Left renal pelvis (tissue), 4 donors: ENCODE measurements around the gene C1S. TPM values are rescaled to one million over a fixed set of nuclear protein-coding genes. Genes with fewer than 3 reads are reported as not detected.
"Not testable (repeated sequence)": the region's sequence is repeated elsewhere in the genome, so short reads cannot be mapped to it uniquely, and the experiment has no call there.

Experiments
- DNase-seq, 4 donors: peaks; one replicate each; pipeline ENCODE4 v3.0.0-alpha.2; 2013; ENCODE audit warnings: low read depth in 4 of 4, low spot score in 3 of 4
- polyA plus RNA-seq, 4 donors: library from polyadenylated mRNA; unstranded; fragments of 120-200 nt; gene quantifications; one replicate each; pipeline ENCODE4 v1.2.1, GENCODE V29; 2013; ENCODE audit not compliant: insufficient read length in 4 of 4

The C1S gene
- polyA plus RNA-seq, 4 donors: 50.5 to 257 (median 62.0) TPM

DNA sequence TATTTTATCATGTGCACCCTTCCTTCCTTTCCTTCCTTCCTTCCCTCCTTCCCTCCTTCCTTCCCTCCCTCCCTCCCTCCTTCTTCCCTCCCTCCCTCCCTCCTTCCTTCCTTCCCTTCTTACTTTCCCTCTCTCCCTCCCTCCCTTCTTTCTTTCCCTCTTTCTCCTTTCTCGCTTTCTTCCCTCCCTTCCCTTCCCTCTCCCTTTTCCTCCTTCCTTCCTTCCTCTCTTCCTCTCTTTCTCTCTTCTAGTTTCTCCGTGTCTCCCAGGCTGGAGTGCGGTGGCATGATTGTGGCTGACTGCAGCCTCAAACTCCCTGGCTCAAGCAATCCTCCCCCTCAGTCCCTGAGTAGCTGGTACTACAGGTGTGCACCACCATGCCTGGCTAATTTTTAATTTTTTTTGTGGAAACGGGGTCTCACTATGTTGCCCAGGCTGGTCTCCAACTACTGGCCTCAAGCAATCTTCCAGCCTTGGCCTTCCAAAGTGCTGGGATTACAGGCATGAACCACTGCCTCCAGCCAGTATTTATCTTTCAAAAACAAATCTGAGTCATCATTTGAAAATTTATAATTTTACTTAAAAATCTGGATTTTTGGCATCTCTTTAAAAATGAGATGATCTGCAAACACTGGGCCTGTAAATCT is 40.7 kb downstream of the C1S start:
- DNase-seq: no peak

DNA sequence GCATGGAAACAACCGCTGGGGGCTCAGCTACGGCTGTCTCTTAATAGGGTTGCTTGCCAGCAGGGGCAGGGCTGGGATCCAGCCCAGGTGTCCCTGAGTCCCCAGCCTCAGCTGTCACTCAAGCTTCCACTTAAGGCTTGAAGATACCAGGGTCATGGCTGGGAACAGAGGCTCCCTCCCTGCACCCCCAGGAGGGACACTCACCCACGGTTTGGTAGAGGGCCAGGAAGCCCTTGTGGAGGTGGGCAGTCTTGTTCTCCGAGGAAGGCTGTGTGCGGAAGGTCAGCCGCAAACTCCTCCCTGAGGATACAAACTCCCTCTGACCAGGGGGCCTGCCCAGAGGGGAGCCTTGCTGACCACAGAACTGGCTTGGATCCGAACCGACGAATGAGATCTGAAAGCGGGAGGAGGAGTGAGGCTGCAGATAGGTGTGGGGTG is 41.2 kb downstream of the C1S start:
- no peak for DNase-seq

DNA sequence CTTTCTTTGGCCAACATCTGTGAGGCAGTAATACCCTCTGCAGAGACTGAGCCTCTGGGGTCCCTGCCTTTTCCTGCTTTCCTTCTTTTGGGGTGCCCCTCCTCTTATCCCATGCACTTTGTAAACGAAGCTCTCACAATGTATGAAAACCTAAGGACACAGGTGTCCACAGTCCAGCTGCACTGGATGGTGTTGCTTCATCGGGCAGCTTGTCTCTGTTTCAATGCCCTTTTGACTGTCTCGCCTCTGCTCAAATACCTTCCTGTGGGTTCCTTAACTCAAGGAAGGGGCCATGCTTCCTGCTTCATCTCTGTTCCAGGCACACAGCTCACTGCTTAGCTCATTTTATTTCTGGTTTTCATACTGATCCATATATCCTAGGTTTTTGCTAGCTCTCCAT is 42.1 kb downstream of the C1S start:
- no peak for DNase-seq

DNA sequence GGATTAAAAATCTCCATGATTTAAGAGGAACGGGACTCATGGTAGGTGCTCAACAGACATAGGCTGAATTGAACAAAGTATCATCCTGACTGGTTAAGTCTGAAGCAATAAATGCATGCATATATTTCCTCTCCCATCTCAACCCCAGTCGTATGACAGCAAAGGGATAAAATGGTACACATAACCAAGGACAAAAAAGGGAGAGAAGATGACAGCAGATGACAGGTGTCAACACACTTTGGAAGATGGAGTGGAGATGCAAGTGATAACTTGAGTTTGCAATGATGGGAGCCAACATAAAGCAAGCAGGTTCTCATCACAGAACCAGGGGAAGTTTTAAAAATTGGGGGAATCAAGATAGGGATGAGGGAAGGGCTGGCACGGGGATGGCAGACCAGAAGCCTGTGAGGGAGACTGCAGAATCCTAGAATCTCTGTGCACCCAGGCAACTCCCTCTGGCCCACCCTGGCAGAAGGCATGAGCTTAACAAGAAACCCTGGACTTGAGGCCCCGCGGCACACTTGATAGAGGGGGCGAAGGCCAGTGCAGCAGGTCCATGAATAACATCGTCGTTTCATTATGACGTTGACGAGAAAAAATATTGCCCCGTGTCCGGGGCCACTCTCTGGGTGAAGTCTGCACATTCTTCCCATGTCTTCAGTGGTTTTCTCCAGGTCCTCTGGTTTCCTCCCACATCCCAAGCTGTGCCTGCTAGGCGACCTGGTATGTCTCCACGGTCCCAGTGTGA is 43.5 kb downstream of the C1S start:
- no peak for DNase-seq

DNA sequence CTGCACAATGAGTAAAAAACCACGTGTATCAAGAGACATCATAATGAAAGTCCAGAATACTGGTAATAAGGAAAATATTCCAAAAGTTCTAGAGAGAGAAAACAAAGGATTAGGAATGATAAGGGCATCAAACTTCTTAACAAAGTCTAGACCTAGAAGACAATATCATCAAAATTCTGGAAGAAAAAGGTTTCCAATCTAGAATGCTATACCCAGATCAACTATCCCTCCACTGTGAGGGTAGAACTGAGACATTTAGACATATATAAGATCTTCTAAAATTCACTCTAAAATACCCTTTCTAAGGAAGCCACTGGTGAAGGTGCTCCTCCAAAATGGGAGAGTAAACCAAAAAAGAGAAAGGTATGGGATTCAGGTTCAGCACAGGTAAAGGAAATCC is 45.6 kb downstream of the C1S start:
- DNase-seq: no peak

DNA sequence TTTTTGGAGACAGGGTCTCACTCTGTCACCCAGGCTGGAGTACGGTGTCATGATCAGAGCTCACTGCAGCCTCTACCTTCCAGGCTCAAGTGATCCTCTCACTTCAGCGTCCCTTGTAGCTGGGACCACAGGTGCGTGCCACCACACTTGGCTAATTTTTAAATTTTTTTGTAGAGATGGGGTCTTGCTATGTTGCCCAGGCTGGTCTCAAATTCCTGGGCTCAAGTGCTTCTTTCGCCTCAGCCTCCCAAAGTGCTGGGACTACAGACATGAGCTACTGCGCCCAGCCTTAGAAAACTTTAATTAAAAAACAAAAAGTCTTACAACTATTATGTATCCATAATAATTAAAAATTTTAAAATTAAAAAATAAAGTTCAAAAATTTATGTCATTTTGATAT is 46.7 kb downstream of the C1S start:
- not testable (repeated sequence) for DNase-seq

DNA sequence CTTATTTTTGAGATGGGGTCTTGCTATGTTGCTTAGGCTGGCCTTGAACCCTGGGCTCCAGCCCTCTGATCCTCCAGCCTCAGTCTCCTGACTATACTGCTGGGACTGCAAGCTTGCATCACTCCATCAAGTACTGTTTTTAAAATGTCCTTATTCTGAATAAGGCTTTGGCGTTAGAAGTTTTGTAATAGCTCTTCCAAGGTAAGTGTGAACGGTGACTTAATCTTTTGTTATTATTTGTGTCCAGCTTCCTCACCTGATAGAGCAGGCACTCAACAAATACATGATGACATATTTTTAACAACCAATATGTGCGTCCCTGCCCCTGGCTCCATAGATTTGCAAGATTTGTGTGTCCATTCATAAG is 47.1 kb downstream of the C1S start:
- no peak for DNase-seq

DNA sequence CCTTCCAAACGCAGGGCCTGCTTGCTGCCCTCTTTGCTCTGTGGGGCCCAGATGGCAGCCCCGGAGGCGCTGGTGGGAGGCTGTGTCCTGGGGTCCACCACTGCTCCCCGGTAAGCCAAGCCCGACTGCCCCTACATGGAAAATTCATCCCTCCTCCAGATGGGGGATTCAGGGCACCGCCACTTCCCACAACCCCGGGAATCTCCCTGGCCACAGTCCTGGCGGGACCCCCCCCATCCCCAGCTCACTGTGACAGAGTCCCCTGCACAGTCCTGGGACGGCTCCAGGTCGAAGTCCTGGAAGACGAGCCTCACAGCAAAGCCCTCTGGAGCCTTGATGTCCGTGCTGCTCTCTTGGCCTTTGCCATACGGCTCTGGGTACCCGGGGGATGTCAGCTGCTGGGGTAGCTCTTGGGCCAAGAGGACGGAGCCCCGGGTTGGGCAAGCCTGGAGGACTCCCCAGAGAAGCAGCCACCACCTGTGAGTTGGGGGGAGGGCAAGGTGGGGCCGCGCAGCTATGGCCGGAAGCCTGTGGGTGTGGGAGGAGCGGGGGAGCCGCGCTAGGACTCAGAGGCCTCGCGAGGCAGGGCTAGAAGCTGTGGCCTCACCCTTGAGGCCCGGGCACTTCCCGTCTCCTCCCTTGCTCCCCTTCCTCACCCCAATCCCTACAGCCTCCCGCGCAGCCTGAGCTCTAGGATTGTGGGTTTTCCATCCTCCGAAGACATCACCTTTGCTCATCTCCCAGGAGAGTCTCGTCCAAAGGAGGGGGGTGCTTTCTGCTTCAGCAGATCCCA is 47.7 kb downstream of the C1S start:
- DNase-seq: no peak

DNA sequence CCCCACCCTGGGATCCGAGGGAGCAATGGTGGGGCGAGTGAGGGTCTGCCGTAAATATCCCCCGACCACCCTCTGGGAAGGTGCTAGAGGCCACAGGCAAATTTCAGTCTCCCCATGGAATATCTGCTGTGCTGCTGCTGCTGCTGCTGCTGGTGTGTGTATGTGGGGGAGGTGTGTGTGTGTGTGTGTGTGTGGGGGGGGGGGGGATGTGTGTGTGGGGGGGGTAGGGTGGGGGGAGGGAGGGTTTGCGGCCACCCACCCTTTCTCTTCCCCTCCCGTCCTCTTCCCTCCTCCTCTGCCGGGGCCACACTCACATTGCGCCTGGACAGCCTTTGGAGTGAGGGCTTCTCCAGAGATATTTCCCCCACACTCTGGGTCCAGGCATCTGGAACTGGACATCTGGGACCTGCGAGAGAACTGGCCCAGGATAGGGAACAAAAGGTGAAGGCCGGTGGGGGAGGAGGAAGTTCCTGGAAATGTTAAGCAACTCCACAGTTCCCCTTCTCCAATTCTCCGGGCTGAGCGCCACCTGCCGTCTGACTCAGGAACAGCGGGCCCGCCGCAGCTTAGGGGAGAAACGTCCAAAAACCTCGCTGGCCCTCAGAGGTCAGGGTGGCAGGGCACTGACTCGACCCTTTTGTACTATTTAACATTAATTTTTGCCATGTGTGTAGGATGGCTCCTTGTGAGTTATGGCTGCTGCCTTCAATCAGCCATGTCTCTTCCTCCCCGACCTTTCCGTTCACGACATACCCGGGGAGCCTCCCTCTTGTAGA is 48.5 kb downstream of the C1S start, which contains the start of gene C1RL:
Gene C1RL, minus strand, starts transcription at position 419 of the 776 bp plus-strand sequence. Its CDS starts 34 bp downstream, at position 385.
- peak in 2 of 4 donors; percentile 76 to 79 for DNase-seq

DNA sequence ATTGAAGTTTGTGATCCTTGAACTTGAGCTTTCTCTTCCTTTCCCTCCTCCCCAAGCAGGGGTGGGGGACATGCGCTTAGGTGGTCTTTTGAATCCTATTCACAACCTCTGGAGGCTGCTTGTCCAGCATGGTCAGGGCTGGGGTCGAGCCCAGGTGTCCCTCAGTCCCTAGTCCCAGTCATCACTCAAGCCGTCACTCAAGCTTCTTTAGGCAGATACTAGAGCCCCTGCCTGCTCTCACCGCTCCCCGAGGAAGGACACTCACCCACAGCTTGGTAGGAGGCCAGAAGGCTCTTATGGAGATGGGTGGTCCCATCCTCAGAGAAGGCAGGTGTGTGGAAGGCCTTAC is 49.0 kb downstream of the C1S start:
- no peak for DNase-seq

DNA sequence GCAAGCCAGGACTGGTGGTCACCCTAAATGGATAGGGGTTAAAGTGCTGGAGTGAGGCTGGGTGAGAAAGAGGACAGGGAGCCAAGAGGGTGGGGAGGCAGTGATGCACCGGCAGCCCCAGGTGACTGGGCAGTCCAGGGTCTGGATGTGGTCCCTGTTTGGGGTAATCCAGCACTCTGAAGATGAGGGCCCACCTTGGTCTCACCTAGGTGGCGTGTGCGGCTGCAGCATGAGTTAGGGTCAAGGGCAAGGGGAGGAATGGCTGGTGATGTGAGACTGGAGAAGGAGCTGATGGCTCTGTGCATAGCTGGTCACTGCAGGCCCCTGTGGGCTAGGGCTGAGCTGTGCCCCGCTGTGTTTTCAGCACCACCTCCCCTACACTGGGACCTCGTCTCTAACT is 50.1 kb downstream of the C1S start:
- no peak for DNase-seq

DNA sequence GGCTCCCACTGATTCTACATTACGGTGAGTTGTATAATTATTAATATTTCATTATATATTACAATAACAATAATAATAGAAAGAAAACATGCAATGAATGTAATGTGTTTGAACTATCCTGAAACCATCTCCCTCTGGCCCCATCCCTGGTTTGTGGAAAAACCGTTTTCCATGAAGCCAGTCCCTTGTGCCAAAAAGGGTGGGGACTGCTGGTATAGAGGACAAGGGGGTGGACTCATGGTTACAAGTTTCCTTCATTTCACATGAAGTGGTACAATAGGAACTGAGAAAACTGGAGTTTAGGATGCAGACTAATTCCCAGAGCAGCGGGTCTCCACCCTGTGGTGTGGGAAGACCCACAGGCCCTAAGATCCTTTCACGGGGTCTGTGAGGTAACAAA is 51.5 kb downstream of the C1S start:
- no peak for DNase-seq

DNA sequence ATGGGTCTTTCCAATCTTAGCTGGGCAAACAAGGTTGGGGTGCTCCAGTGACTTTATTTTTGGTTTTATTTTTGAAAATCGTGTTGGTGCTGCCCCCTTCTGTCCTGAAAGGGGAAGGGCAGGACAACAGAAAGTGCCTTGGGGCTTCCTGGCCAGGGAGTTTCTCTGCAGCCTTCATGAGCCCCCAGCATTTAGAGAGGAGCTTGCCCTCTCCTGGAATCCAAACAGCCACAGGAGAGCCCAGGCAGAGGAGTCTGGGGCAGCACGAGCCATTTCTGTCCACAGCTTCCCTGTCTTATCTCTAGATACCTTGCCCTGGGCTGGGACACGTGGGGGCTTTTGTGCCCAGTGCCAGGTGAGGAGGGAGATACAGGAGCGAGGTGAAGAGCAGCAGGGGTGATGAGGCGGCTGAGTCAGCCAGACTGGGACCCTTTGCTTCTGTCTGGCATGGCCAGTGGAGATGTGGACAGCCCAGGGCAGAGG is 52.9 kb downstream of the C1S start:
- no peak for DNase-seq

DNA sequence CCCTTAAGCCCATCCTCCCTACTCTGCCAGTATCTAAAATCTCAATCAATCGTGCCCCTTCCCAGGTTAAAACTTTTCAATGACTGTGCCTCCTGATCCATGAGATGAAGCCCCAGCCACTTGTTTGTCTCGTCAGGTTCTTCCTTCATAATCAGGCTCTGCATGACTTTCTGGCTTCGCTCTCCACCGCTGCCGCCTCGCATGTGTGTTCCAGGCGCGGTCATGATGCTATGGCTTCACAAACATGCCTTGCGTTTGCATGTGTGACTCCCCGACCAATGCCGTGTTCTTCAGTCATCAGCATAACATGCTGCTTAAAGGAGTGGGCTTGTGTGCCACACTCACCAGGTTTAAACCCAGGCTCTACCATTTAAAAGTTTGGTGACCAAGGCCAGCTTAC is 53.5 kb downstream of the C1S start:
- no peak for DNase-seq

DNA sequence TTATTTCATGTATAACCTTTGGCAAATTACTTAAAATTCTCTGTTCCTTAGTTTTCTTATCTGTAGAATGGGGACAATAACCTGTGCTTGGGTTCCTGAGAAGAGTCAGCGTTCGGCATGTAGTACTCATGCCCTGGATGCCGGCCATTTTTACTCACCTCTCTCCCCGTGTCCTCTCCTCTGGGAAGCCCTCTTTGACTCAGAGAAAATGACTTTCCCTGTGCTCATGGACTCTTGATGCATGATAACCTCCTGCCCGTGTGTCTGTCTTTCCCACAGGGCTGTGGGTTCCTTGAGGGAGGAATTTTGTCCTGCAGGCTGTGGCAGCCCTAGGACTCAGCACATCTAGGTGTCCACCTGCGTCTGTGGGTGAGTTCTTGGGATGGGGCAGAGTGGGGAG is 54.3 kb downstream of the C1S start:
- no peak for DNase-seq

DNA sequence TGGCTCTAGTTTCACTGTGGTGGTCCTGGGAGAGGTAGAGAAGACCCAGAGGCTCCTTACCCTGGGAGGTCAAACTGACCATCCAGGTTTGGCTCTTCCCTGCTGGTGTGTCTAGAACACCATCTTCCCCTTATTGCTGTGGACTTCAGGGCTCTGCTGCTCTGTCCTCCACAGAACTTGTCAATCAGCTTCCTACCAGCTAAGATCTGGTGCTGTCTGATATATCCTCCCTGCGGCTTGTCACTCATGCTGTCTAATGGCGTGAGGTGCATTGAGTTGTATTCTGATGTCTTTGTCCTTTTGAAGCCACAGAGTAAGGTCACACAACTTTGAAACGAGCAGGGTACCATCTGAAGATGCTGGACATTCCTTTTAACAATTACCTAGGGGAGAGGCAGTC is 55.7 kb downstream of the C1S start:
- DNase-seq: no peak

DNA sequence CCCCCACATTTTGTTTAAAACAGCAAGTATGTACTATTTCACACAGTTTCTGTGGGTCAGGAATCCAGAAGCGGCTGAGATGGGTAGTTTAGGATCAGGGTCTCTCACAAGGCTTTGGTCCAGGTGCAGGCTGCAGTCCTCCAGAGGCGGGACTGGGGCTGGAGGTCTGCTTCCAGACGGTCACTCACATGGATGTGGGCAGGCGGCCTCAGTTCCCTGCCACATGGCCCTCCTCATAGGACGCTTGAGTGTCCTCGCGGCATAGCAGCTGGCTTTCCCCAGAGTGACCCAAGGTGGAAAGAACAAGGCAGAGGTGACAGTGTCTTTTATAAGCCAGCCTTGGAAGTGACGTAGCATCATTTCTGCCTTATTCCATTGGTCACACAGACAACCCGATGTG is 56.4 kb downstream of the C1S start:
- DNase-seq: no peak

DNA sequence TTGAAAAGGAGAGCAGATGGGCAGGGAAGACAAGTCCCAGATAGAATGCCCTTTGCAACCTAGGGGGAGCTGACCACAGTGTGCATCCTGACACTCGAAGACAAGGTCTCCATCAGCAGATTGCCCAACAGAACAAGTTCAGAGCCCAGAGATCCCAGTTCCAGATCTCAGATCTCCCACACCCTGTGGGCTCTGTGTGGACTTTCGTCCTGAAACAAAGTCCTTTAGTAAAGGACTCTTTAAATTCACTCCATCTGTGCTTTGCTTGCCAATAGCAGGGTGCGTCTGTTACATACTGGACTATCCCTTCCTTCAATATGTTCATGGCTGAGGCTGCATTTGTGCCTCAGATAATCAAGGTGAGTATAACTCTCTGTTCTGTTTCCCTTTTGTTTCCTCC is 57.2 kb downstream of the C1S start:
- DNase-seq: no peak

DNA sequence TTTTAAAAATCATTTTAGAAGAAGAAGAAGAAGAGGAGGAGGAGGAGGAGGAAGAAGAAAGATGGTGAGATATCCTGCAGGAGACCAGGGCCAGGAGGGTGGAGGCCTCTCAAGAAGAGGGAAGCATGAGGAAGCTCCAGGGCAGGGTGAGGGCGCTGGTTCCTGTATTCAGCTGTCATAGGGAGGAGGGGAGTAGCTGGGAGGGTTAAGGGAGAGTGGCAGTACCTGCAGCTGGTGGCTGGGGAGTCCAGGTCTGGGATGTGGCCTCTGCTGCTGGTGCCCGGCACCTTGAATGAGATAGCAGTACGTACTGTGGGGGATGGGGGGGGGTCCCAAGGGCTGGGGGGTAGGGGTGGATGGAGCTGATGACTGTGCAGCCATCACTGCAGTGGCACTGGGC is 58.4 kb downstream of the C1S start:
- DNase-seq: no peak

DNA sequence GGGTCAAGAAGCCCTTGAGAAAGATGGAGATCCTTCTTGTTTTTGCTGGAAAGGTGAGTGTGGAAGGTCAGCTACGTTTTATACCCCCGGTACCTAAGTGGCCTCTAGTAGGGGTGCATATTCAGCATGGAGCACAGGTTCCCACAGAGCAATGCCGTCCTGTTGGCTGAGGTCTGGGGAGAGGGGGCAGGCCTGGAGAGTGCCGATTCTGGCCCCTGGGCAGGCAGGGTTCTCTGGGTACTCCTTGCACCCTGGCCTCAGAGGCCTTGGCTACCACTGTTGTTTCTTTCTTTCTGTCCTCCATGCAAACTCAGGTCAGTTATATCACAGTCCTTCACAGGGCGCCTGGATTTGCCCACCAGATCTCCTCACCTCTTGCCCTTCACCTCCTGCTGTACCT is 59.6 kb downstream of the C1S start:
- no peak for DNase-seq
